ENCODE results near the gene CARD11. TPM values are rescaled to one million over a fixed set of nuclear protein-coding genes. Genes with fewer than 3 reads are reported as not detected.
A peak's percentile ranks its signal among the peaks of the same experiment; 100 is the strongest.

CARD11 gene
- total and polyA plus RNA-seq, 2 experiments from 2014 or later, result 17.7 to 29.0 TPM

GRCh38 chr7:2964208-2964607 lies 79.5 kb downstream of the CARD11 start:
- no peak overlapping the region for H3K27ac Mint-ChIP-seq
- 0 out of 2 replicates have a peak, but pooled peaks cover 2% of the 10 kb centered on the region for H3K36me3 ChIP-seq (ENCODE audit: insufficient read depth)
- no peaks in the 10 kb centered on the region for H3K9me2 ChIP-seq (ENCODE audit: insufficient read depth)
- no peak overlapping the region for H3K4me3 Mint-ChIP-seq
- ATAC-seq, result no peak
- no peak overlapping the region for H3K27ac ChIP-seq (ENCODE audit: low read depth)
- no peak overlapping the region for H3K4me3 ChIP-seq
- no peak overlapping the region for H3K4me2 ChIP-seq
- H3F3A ChIP-seq (replicated peaks; ENCODE audit: low read depth), result no peaks in the 10 kb centered on the region
- H3K4me1 Mint-ChIP-seq, result peaks cover 3% of the 10 kb centered on the region; the same call in 1 of the 3 replicates
- H4K20me1 ChIP-seq (replicated peaks; ENCODE audit: insufficient read depth), result no peaks in the 10 kb centered on the region
- TF ChIP-seq EZH2phosphoT487 (IDR thresholded peaks at IDR 0.05; ENCODE audit: unreplicated experiment) (no peak), ETS1 (IDR thresholded peaks at IDR 0.05) (no peak), ZNF331 (CRISPR knock-in tag; IDR thresholded peaks at IDR 0.05; ENCODE audit: low read depth) (no peak), NANOG (IDR thresholded peaks at IDR 0.05; ENCODE audit: borderline replicate concordance) (no peak), CTCF (conservative IDR thresholded peaks at IDR 0.05; ENCODE audit: low read depth in 2 of 2) (no peak), EZH2 (IDR thresholded peaks at IDR 0.05; ENCODE audit: low read depth, unreplicated experiment) (no peak), POLR2AphosphoS5 (IDR thresholded peaks at IDR 0.05; ENCODE audit: low read depth) (no peak), CREB1 (CRISPR knock-in tag; IDR thresholded peaks at IDR 0.05; ENCODE audit: low read depth) (no peak), STAT1 (IDR thresholded peaks at IDR 0.05; ENCODE audit: unreplicated experiment) (no peak), ZNF114 (CRISPR knock-in tag; IDR thresholded peaks at IDR 0.05) (no peak), JUNB (IDR thresholded peaks at IDR 0.05; ENCODE audit: unreplicated experiment) (no peak)
- no peaks in the 10 kb centered on the region for H3K79me2 ChIP-seq (replicated peaks; ENCODE audit: insufficient read depth)
- H3K9me3 Mint-ChIP-seq, result peaks cover 15% of the 10 kb centered on the region
- no peaks in the 10 kb centered on the region for H3K4me1 ChIP-seq (ENCODE audit: insufficient read depth)
- no peaks in the 10 kb centered on the region for H3K27me3 ChIP-seq (ENCODE audit: insufficient read depth)
- no peak for DNase-seq (ENCODE audit: low spot score)
- H3K36me3 Mint-ChIP-seq (ENCODE audit: low read depth), result peaks cover 7% of the 10 kb centered on the region; the same call in 2 of the 3 replicates
- H3K27me3 Mint-ChIP-seq (ENCODE audit: insufficient read depth, low read depth, poor library complexity), result peaks cover 2% of the 10 kb centered on the region
- H2AFZ ChIP-seq, result no peak overlapping the region

- Histone ChIP-seq H3F3A (replicated peaks; ENCODE audit: low read depth) (no peaks in the 10 kb centered on the region), H3K36me3 (ENCODE audit: insufficient read depth) (0 out of 2 replicates have a peak, but pooled peaks cover 2% of the 10 kb centered on the region), H2AFZ (no peak overlapping the region), H3K4me3 (no peak overlapping the region), H3K4me2 (no peak overlapping the region), H3K4me1 (ENCODE audit: insufficient read depth) (no peaks in the 10 kb centered on the region), H3K27me3 (ENCODE audit: insufficient read depth) (no peaks in the 10 kb centered on the region), H3K9me2 (ENCODE audit: insufficient read depth) (no peaks in the 10 kb centered on the region), H4K20me1 (replicated peaks; ENCODE audit: insufficient read depth) (no peaks in the 10 kb centered on the region), H3K27ac (ENCODE audit: low read depth) (0 out of 2 replicates have a peak overlapping the region, but pooled peaks have one; percentile 4), H3K79me2 (replicated peaks; ENCODE audit: insufficient read depth) (no peaks in the 10 kb centered on the region)
- peaks cover 4% of the 10 kb centered on the region for H3K27me3 Mint-ChIP-seq (ENCODE audit: insufficient read depth, low read depth, poor library complexity)
- peaks cover 15% of the 10 kb centered on the region for H3K9me3 Mint-ChIP-seq
- peaks cover 12% of the 10 kb centered on the region for H3K36me3 Mint-ChIP-seq (ENCODE audit: low read depth)
- peak overlapping the region; percentile 12; the same call in 1 of the 2 replicates for H3K27ac Mint-ChIP-seq
- no peak overlapping the region for H3K4me3 Mint-ChIP-seq
- ATAC-seq (no peak), DNase-seq (ENCODE audit: low spot score) (no peak)
- H3K4me1 Mint-ChIP-seq, result peaks cover 3% of the 10 kb centered on the region; the same call in 1 of the 3 replicates
- TF ChIP-seq EZH2phosphoT487 (IDR thresholded peaks at IDR 0.05; ENCODE audit: unreplicated experiment) (no peak), ZNF462 (CRISPR knock-in tag; IDR thresholded peaks at IDR 0.05) (no peak), NANOG (IDR thresholded peaks at IDR 0.05; ENCODE audit: borderline replicate concordance) (no peak)
Measured at GRCh38 chr7:2962865-2963264, 80.8 kb downstream of the CARD11 start.
